ENCODE data around the gene VKORC1L1.
"Not testable (repeated sequence)": the region's sequence is repeated elsewhere in the genome, so short reads cannot be mapped to it uniquely, and the experiment has no call there.

Gene VKORC1L1

DNA sequence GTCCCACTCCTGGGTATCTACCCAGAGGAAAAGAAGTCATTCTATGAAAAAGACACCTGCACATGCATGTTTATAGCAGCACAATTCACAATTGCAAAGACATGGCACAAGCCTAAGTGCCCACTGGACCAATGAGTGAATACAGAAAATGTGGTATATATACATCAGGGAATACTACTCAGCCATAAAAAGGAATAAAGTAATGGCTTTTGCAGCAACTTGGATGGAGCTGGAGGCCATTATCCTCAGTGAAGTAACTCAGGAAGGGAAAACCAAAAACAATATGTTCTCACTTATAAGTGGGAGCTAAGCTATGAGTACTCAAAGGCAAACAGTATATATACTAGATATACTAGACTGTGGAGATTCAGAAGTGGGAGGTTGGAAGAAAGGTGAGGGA, 53.7 kb downstream of the VKORC1L1 start:
- ChIA-PET CTCF (interaction anchor here (1.8 kb wide), 1 partner anchor 11 kb away, joined by 3 read pairs; no protein-coding TSS in a partner anchor), POLR2A (no interaction called here)
- DNase-seq (ENCODE audit: extremely low spot score), result no peak

DNA sequence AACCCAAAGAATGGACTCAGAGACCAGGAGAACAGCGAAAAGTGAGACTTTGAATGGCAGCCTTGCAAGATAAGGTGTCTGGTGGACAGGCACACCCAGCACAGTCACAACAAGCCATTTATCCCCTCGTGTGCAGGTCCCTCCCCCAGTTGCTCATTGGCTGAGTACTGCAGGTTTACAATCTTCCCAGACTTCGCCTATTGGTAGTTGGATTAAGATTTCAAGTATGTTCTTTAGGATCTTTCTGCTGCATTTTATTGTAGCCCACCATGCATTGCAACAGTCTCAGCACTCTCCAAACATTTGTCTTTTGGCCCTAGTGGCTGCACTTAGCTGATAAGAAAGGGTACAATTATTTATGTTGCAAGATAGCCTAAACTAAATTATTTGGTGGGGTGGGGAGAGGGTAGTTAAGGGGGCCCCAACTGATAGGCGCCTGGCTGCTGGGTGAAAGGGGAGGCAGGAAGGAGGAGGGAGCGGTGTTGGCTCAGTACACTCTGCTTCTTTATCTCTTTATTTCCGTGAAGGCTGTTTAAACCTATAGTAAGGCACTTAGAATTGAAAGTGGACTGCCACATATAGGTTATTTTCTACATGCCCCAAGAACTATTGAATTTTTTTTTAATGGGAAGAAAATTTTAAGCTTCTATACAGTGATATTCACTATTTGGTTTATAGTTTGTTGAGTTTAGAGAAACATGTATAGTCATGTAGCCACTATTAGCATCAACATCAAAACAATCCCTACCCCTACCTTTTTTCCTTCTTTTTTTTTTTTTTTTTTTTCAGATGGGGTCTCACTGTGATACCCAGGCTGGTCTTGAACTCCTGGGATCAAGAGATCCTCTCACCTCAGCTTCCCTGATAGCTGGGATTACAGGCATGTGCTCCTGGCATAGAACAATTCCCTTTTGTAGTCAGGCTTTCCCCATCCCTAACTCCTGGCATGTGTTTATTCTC, 54.9 kb downstream of the VKORC1L1 start:
- no peak for DNase-seq (ENCODE audit: extremely low spot score)
- CTCF ChIA-PET, result interaction anchor here (0.9 kb wide), 1 partner anchor 13 kb away, joined by 3 read pairs; no protein-coding TSS in a partner anchor
- POLR2A ChIA-PET, result no interaction called here
- TF ChIP-seq, protein P1, sequence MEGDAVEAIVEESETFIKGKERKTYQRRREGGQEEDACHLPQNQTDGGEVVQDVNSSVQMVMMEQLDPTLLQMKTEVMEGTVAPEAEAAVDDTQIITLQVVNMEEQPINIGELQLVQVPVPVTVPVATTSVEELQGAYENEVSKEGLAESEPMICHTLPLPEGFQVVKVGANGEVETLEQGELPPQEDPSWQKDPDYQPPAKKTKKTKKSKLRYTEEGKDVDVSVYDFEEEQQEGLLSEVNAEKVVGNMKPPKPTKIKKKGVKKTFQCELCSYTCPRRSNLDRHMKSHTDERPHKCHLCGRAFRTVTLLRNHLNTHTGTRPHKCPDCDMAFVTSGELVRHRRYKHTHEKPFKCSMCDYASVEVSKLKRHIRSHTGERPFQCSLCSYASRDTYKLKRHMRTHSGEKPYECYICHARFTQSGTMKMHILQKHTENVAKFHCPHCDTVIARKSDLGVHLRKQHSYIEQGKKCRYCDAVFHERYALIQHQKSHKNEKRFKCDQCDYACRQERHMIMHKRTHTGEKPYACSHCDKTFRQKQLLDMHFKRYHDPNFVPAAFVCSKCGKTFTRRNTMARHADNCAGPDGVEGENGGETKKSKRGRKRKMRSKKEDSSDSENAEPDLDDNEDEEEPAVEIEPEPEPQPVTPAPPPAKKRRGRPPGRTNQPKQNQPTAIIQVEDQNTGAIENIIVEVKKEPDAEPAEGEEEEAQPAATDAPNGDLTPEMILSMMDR (IDR thresholded peaks at IDR 0.05; ENCODE audit: control extremely low read depth, extremely low read depth, low read depth, missing control alignments), result no peak

More for the DNA sequence above, 53.7 kb downstream of the VKORC1L1 start:
- TF ChIP-seq, protein P1 (IDR thresholded peaks at IDR 0.05; ENCODE audit: control extremely low read depth, extremely low read depth, low read depth, missing control alignments), result no peak

DNA sequence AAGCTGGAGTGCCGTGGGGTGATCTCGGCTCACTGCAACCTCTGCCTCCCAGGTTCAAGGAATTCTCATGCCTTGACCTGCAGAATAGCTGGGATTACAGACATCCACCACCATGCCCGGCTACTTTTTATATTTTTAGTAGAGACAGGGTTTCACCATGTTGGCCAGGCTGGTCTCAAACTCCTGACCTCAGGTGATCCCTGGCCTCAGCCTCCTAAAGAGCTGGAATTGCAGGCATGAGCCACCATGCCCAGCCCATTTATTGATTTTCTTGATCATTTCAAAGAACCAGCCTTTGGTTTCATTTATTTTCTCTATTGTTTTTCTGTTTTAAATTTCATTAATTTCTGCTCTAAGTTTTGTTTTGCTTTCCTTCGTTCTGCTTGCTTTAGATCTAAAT, 58.8 kb downstream of the VKORC1L1 start:
- POLR2A ChIA-PET, result no interaction called here
- TF ChIP-seq, protein P1 (IDR thresholded peaks at IDR 0.05; ENCODE audit: control extremely low read depth, extremely low read depth, low read depth, missing control alignments), result no peak

DNA sequence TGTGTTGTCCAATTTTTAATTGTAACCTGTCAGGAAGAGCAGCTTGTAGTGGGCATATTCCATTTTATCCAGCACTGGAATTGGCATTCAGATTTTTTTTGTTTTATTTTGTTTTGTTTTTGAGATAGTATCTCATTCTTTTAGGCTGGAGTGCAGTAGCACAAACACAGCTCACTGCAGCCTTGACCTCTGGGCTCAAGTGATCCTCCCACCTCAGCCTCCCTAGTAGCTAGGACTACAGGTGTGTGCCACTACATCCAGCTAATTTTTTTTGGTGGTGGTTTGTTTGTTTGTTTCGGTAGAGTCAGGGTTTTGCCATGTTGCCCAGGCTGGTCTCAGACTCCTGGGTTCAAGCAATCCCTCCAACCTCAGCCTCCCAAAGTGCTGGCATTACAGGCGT, 64.4 kb downstream of the VKORC1L1 start:
- no peak for DNase-seq (ENCODE audit: extremely low spot score)
- CTCF ChIA-PET, result interaction anchor here (1.9 kb wide), 1 partner anchor 14 kb away, joined by 4 read pairs; no protein-coding TSS in a partner anchor
- TF ChIP-seq, protein P1 (IDR thresholded peaks at IDR 0.05; ENCODE audit: control extremely low read depth, extremely low read depth, low read depth, missing control alignments), result no peak
- POLR2A ChIA-PET, result no interaction called here

More for the DNA sequence above, 58.8 kb downstream of the VKORC1L1 start:
- CTCF ChIA-PET, result no interaction called here
- DNase-seq (ENCODE audit: extremely low spot score), result no peak

DNA sequence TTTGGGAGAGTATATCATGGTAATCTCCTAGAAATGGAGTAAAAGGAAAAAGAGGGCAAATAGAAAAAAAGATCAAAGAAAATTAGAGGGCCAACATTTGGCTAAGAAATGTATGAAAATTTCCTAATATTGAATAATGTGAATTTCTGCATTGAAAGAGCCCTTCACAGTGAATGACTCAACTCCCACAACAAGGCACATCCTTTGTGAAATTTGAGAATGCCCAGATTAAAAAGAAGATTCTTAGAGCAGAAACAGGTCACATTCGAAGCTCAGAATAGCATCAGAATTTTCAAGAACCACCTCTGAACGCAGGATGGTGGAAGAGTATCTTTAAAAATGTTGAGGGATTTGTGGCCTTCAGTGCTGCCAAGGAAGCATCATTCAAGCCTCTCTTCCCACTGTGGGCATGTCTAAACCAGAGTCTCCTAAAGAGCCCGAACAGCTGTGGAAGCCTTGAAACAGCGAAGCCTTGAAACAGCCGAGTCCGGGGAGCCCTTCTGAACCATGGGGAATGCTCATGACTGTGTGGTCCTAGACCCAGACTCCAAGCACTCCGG, 65.5 kb downstream of the VKORC1L1 start:
- CTCF ChIA-PET, result no interaction called here
- POLR2A ChIA-PET, result no interaction called here
- DNase-seq (ENCODE audit: extremely low spot score), result no peak
- TF ChIP-seq, protein P1 (IDR thresholded peaks at IDR 0.05; ENCODE audit: control extremely low read depth, extremely low read depth, low read depth, missing control alignments), result no peak

DNA sequence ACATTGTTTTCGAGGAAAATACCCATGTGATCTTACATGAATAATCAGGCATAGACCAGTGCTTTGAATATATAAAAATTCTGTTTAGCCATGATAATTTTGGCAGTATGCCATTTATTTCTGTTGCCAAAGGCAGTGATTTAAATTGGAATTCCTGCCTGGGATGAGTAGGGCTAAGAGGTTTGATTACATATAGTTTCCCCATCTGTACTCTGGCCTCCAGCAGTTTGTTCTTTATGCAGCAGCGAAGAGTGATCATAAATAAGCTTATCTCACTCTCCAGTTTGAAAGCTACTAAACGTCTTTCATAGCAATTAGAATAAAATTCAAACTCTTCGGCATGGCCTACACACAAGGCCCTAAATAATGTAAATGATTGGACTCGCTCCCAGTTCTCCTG, 72.9 kb downstream of the VKORC1L1 start:
- CTCF ChIA-PET; DNase-seq (ENCODE audit: extremely low spot score); POLR2A ChIA-PET: not testable (repeated sequence)

DNA sequence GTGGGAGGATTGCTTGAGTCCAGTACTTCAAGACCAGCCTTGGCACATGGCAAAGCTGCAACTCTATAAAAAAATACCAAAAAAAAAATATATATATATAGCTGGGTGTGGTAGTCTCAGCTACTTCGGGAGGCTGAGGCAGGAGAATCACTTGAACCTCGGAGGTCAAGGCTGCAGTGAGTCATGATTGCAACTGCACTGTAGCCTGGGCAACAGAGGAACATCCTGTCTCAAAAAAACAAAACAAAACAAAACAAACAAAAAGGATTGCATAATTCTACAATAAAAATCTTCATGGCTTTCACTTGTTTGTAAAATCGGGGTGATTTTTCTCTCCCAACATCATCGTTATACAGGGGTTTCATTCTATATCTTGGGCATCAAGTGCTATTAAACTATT, 74.0 kb downstream of the VKORC1L1 start:
- CTCF ChIA-PET, result no interaction called here
- TF ChIP-seq, protein P1 (IDR thresholded peaks at IDR 0.05; ENCODE audit: control extremely low read depth, extremely low read depth, low read depth, missing control alignments), result no peak
- no peak for DNase-seq (ENCODE audit: extremely low spot score)
- POLR2A ChIA-PET, result no interaction called here
